ENCODE measurements around the gene GPR137. TPM values are rescaled to one million over a fixed set of nuclear protein-coding genes. Genes with fewer than 3 reads are reported as not detected.
"Not testable (repeated sequence)": the region's sequence is repeated elsewhere in the genome, so short reads cannot be mapped to it uniquely, and the experiment has no call there.

Gene GPR137
- total RNA-seq, 2 experiments from 2014 or later = 23.6 to 27.2 TPM

- ChIA-PET CTCF (interaction anchor here (0.9 to 2.8 kb wide), 5 partner anchors 22 to 473 kb away, joined by 3 to 27 read pairs (median 5); partner anchors contain the start of genes BAD, GPR137, PLCB3 and SF1), POLR2A (interaction anchor here (2.2 kb wide), 1 partner anchor 12 kb away, joined by 13 read pairs; the partner anchor contains the start of gene PRDX5)
- ATAC-seq (peak; percentile 21), DNase-seq (peak; percentile 81)
- H3K27ac Mint-ChIP-seq = peak overlapping the region; percentile 96
- H3K36me3 Mint-ChIP-seq (ENCODE audit: low read depth) = peaks cover 19% of the 10 kb centered on the region
- H3K9me3 Mint-ChIP-seq (ENCODE audit: low read depth) = no peaks in the 10 kb centered on the region
- peak overlapping the region; percentile 100 for H3K4me3 Mint-ChIP-seq
- intact Hi-C loops (cut with DNase I, micrococcal nuclease) = loop anchor here (1.0 to 10.0 kb wide), 19 partner anchors 11 to 1421 kb away; partner anchors contain the start of genes CCDC88B (in 2 of the 2), FKBP2 (in 2 of the 2), GPR137 (in 2 of the 2) and TRMT112 (in 2 of the 2)
- peaks cover under 1% of the 10 kb centered on the region for H3K27me3 Mint-ChIP-seq
- H3K4me1 Mint-ChIP-seq = peaks cover 29% of the 10 kb centered on the region
These were observed 20.3 kb downstream of the GPR137 start for GRCh38 chr11:64305691-64306562.

GRCh38 chr11:64306563-64306875 is 20.9 kb downstream of the GPR137 start:
- peak overlapping the region; percentile 96 for H3K27ac Mint-ChIP-seq
- ChIA-PET POLR2A (no interaction called here), CTCF (interaction anchor here (0.8 to 2.4 kb wide), 3 partner anchors 11 to 1499 kb away, joined by 3 to 5 read pairs (median 3); partner anchors contain the start of gene PRDX5)
- peaks cover 30% of the 10 kb centered on the region for H3K4me1 Mint-ChIP-seq
- intact Hi-C loops (cut with DNase I, micrococcal nuclease) = loop anchor here (5.0 to 10.0 kb wide), 3 partner anchors 36 to 1422 kb away; partner anchors contain the start of genes CCDC88B (in 1 of the 2), OTUB1 (in 1 of the 2) and SLC3A2 (in 1 of the 2)
- peaks cover 19% of the 10 kb centered on the region for H3K36me3 Mint-ChIP-seq (ENCODE audit: low read depth)
- no peaks in the 10 kb centered on the region for H3K27me3 Mint-ChIP-seq
- ATAC-seq (no peak), DNase-seq (no peak)
- no peaks in the 10 kb centered on the region for H3K9me3 Mint-ChIP-seq (ENCODE audit: low read depth)
- H3K4me3 Mint-ChIP-seq = peak overlapping the region; percentile 100

GRCh38 chr11:64306876-64307622 is 21.4 kb downstream of the GPR137 start:
- intact Hi-C loops (cut with DNase I, micrococcal nuclease) = loop anchor here (5.0 to 10.0 kb wide), 3 partner anchors 35 to 1422 kb away; partner anchors contain the start of genes CCDC88B (in 1 of the 2), OTUB1 (in 1 of the 2) and SLC3A2 (in 1 of the 2)

GRCh38 chr11:64307795-64308194 is 22.1 kb downstream of the GPR137 start:
- Mint-ChIP-seq H3K4me1 (peaks cover 33% of the 10 kb centered on the region), H3K36me3 (ENCODE audit: low read depth) (peaks cover 19% of the 10 kb centered on the region), H3K27ac (peak overlapping the region; percentile 20), H3K4me3 (peak overlapping the region; percentile 38)
- ATAC-seq; POLR2A ChIA-PET; H3K27me3 Mint-ChIP-seq; H3K9me3 Mint-ChIP-seq (ENCODE audit: low read depth); DNase-seq: not testable (repeated sequence)
- CTCF ChIA-PET = interaction anchor here (0.5 to 2.4 kb wide), 2 partner anchors 10 to 971 kb away, joined by 3 to 5 read pairs; partner anchors contain the start of gene PRDX5
- intact Hi-C loops (cut with DNase I, micrococcal nuclease) = loop anchor here (5.0 to 10.0 kb wide), 3 partner anchors 35 to 1423 kb away; partner anchors contain the start of genes CCDC88B (in 1 of the 2), OTUB1 (in 1 of the 2) and SLC3A2 (in 1 of the 2)

More at GRCh38 chr11:64306876-64307622, 21.4 kb downstream of the GPR137 start:
- DNase-seq = no peak
- Mint-ChIP-seq H3K4me3 (peak overlapping the region; percentile 100), H3K36me3 (ENCODE audit: low read depth) (peaks cover 19% of the 10 kb centered on the region), H3K27ac (peak overlapping the region; percentile 96), H3K27me3 (no peaks in the 10 kb centered on the region), H3K4me1 (peaks cover 30% of the 10 kb centered on the region), H3K9me3 (ENCODE audit: low read depth) (no peaks in the 10 kb centered on the region)
- ATAC-seq = no peak
- CTCF ChIA-PET = interaction anchor here (0.8 to 2.4 kb wide), 3 partner anchors 11 to 1499 kb away, joined by 3 to 5 read pairs (median 3); partner anchors contain the start of gene PRDX5
- POLR2A ChIA-PET = no interaction called here

GRCh38 chr11:64312947-64313346 is 27.3 kb downstream of the GPR137 start:
- Mint-ChIP-seq H3K4me1 (peaks cover 26% of the 10 kb centered on the region), H3K4me3 (no peak overlapping the region), H3K36me3 (ENCODE audit: low read depth) (peaks cover 27% of the 10 kb centered on the region), H3K27me3 (no peaks in the 10 kb centered on the region), H3K9me3 (ENCODE audit: low read depth) (no peaks in the 10 kb centered on the region), H3K27ac (peak overlapping the region; percentile 14)
- ATAC-seq (no peak), DNase-seq (no peak)
- POLR2A ChIA-PET = interaction anchor here (0.6 to 0.8 kb wide), 2 partner anchors 105 to 545 kb away, joined by 3 to 4 read pairs; no protein-coding TSS in a partner anchor
- intact Hi-C loops (cut with DNase I, micrococcal nuclease) = no loop called here
- CTCF ChIA-PET = no interaction called here

GRCh38 chr11:64313491-64314145 is 28.0 kb downstream of the GPR137 start:
- Mint-ChIP-seq H3K27me3 (no peaks in the 10 kb centered on the region), H3K4me1 (peaks cover 26% of the 10 kb centered on the region), H3K9me3 (ENCODE audit: low read depth) (no peaks in the 10 kb centered on the region), H3K27ac (peak overlapping the region; percentile 14), H3K4me3 (no peak overlapping the region), H3K36me3 (ENCODE audit: low read depth) (peaks cover 27% of the 10 kb centered on the region)
- ChIA-PET POLR2A (interaction anchor here (0.6 kb wide), 2 partner anchors 497 to 546 kb away, joined by 3 read pairs; partner anchors contain the start of gene MEN1), CTCF (no interaction called here)
- intact Hi-C loops (cut with DNase I, micrococcal nuclease) = no loop called here
- ATAC-seq (no peak), DNase-seq (no peak)

- Mint-ChIP-seq H3K36me3 (ENCODE audit: low read depth) (peaks cover 27% of the 10 kb centered on the region), H3K27ac (peak overlapping the region; percentile 6), H3K4me1 (peaks cover 30% of the 10 kb centered on the region), H3K9me3 (ENCODE audit: low read depth) (no peaks in the 10 kb centered on the region), H3K27me3 (no peaks in the 10 kb centered on the region), H3K4me3 (no peak overlapping the region)
- ATAC-seq = no peak
- no peak for DNase-seq
- ChIA-PET POLR2A (no interaction called here), CTCF (no interaction called here)
- intact Hi-C loops (cut with DNase I, micrococcal nuclease) = no loop called here
These were observed 28.6 kb downstream of the GPR137 start for GRCh38 chr11:64314146-64314804.

GRCh38 chr11:64314805-64315561 is 29.3 kb downstream of the GPR137 start:
- POLR2A ChIA-PET = no interaction called here
- H3K36me3 Mint-ChIP-seq (ENCODE audit: low read depth) = peaks cover 26% of the 10 kb centered on the region
- H3K27me3 Mint-ChIP-seq = no peaks in the 10 kb centered on the region
- H3K27ac Mint-ChIP-seq = peak overlapping the region; percentile 10
- peak overlapping the region; percentile 26 for H3K4me3 Mint-ChIP-seq
- peaks cover 32% of the 10 kb centered on the region for H3K4me1 Mint-ChIP-seq
- no peak for DNase-seq
- no peak for ATAC-seq
- H3K9me3 Mint-ChIP-seq (ENCODE audit: low read depth) = no peaks in the 10 kb centered on the region
- CTCF ChIA-PET = no interaction called here
- intact Hi-C loops (cut with DNase I, micrococcal nuclease) = loop anchor here (5.0 kb wide), 3 partner anchors 42 to 1588 kb away; partner anchors contain the start of genes HNRNPUL2 (in 1 of the 2), OTUB1 (in 1 of the 2), RPS6KA4 (in 1 of the 2) and TTC9C (in 1 of the 2)

GRCh38 chr11:64315667-64316526 is 30.2 kb downstream of the GPR137 start:
- not testable (repeated sequence) for ATAC-seq; DNase-seq; H3K27me3 Mint-ChIP-seq; H3K9me3 Mint-ChIP-seq (ENCODE audit: low read depth)
- Mint-ChIP-seq H3K4me3 (peak overlapping the region; percentile 97), H3K27ac (peak overlapping the region; percentile 99), H3K4me1 (peaks cover 33% of the 10 kb centered on the region), H3K36me3 (ENCODE audit: low read depth) (peaks cover 28% of the 10 kb centered on the region)
- POLR2A ChIA-PET = interaction anchor here (0.5 to 0.8 kb wide), 3 partner anchors 364 to 1602 kb away, joined by 3 to 4 read pairs (median 3); no protein-coding TSS in a partner anchor
- intact Hi-C loops (cut with DNase I, micrococcal nuclease) = loop anchor here (2.0 to 5.0 kb wide), 4 partner anchors 41 to 1589 kb away; partner anchors contain the start of genes HNRNPUL2 (in 1 of the 2), OTUB1 (in 1 of the 2), RPS6KA4 (in 1 of the 2) and SAC3D1 (in 1 of the 2)
- CTCF ChIA-PET = interaction anchor here (0.6 to 3.3 kb wide), 5 partner anchors 12 to 90 kb away, joined by 3 to 36 read pairs (median 4); partner anchors contain the start of genes ESRRA and NUDT22

Measured in activated CD4-positive, alpha-beta T cell treated with anti-CD3 and anti-CD28 coated beads for 36 hours (primary cell).